GM19193 (cell line): Measurements from ENCODE around the gene TBL1XR1.

Experiments
- POLR2A ChIP-seq: IDR thresholded peaks from 4 replicates; pipeline ENCODE4 v1.6.1; 2011; ENCODE audit not compliant: insufficient read depth, insufficient read length; ENCODE audit errors: extremely low read depth

TBL1XR1 gene

GRCh38 chr3:177212756-177213155, 15.5 kb upstream of the TBL1XR1 start:
- no peak for TF ChIP-seq POLR2A

- TF ChIP-seq POLR2A, result no peak
These were observed 15.0 kb upstream of the TBL1XR1 start for GRCh38 chr3:177212278-177212610.

GRCh38 chr3:177211503-177212277, 14.4 kb upstream of the TBL1XR1 start:
- no peak for TF ChIP-seq POLR2A

- TF ChIP-seq POLR2A, result no peak
These were observed 13.6 kb upstream of the TBL1XR1 start for GRCh38 chr3:177210744-177211502.

- TF ChIP-seq POLR2A, result no peak
These were observed 12.2 kb upstream of the TBL1XR1 start for GRCh38 chr3:177209509-177209908.

GRCh38 chr3:177208781-177209180, 11.5 kb upstream of the TBL1XR1 start:
- TF ChIP-seq POLR2A, result no peak

- no peak for TF ChIP-seq POLR2A
These were observed 10.9 kb upstream of the TBL1XR1 start for GRCh38 chr3:177208223-177208622.

- no peak for TF ChIP-seq POLR2A
These were observed 9.7 kb upstream of the TBL1XR1 start for GRCh38 chr3:177206936-177207335.

GRCh38 chr3:177203689-177204395, 6.6 kb upstream of the TBL1XR1 start:
- no peak for TF ChIP-seq POLR2A

GRCh38 chr3:177201700-177202397, 4.6 kb upstream of the TBL1XR1 start:
- no peak for TF ChIP-seq POLR2A

GRCh38 chr3:177199206-177199760, 2.0 kb upstream of the TBL1XR1 start:
- TF ChIP-seq POLR2A, result no peak

GRCh38 chr3:177197727-177198460, 612 bp upstream of the TBL1XR1 start:
- no peak for TF ChIP-seq POLR2A

- TF ChIP-seq POLR2A, result peak; percentile 15
These were observed 734 bp downstream of the TBL1XR1 start for GRCh38 chr3:177196456-177197040.
